Stimulated activated CD4-positive, alpha-beta T cell treated with anti-CD3 and anti-CD28 coated beads, Interleukin-2, amount 100 ng/mL, for 48 hours (primary cell): Measurements from ENCODE around the gene SMARCD1.
A peak's percentile ranks its signal among the peaks of the same experiment; 100 is the strongest.

Experiments used
- DNase-seq, 2 donors: peaks; one replicate each; pipeline ENCODE4 v3.0.0-alpha.2; 2020

The SMARCD1 gene

GRCh38 chr12:50104417-50105366, 19.6 kb downstream of the SMARCD1 start:
- DNase-seq: no peak

- DNase-seq: no peak
Observed at GRCh38 chr12:50105913-50106450, 20.8 kb downstream of the SMARCD1 start.

GRCh38 chr12:50106907-50107306, 21.8 kb downstream of the SMARCD1 start:
- no peak for DNase-seq

- no peak for DNase-seq
Observed at GRCh38 chr12:50107416-50108268, 22.5 kb downstream of the SMARCD1 start.

GRCh38 chr12:50109319-50109718, 24.2 kb downstream of the SMARCD1 start:
- DNase-seq: no peak

- no peak for DNase-seq
Observed at GRCh38 chr12:50110127-50110761, 25.1 kb downstream of the SMARCD1 start.

- no peak for DNase-seq
Observed at GRCh38 chr12:50110762-50111351, 25.7 kb downstream of the SMARCD1 start.

GRCh38 chr12:50111395-50111692, 26.2 kb downstream of the SMARCD1 start:
- DNase-seq: no peak

GRCh38 chr12:50111693-50112455, 26.7 kb downstream of the SMARCD1 start, which contains the start of gene COX14:
Gene COX14 (plus strand): TSS chr12:50112236. CDS start chr12:50120044, 7,808 bp downstream.
- peak; percentile 98 to 99 for DNase-seq

GRCh38 chr12:50112456-50113218, 27.5 kb downstream of the SMARCD1 start:
- no peak for DNase-seq

GRCh38 chr12:50117057-50117622, 32.0 kb downstream of the SMARCD1 start:
- DNase-seq: no peak

- DNase-seq: no peak
Observed at GRCh38 chr12:50119387-50119786, 34.2 kb downstream of the SMARCD1 start.

- DNase-seq: no peak
Observed at GRCh38 chr12:50120521-50120920, 35.4 kb downstream of the SMARCD1 start.

GRCh38 chr12:50120953-50121352, 35.8 kb downstream of the SMARCD1 start:
- no peak for DNase-seq

GRCh38 chr12:50121641-50122040, 36.5 kb downstream of the SMARCD1 start:
- DNase-seq: no peak

GRCh38 chr12:50123203-50123602, 38.1 kb downstream of the SMARCD1 start:
- no peak for DNase-seq

GRCh38 chr12:50127546-50127945, 42.4 kb downstream of the SMARCD1 start:
- no peak for DNase-seq

GRCh38 chr12:50129290-50129689, 44.1 kb downstream of the SMARCD1 start:
- no peak for DNase-seq

- DNase-seq: no peak
Observed at GRCh38 chr12:50132505-50133135, 47.5 kb downstream of the SMARCD1 start.

GRCh38 chr12:50142993-50143392, 57.9 kb downstream of the SMARCD1 start:
- DNase-seq: no peak
